ENCODE measurements around the gene ROR1.

- TF ChIP-seq CTCF (IDR thresholded peaks at IDR 0.05; ENCODE audit: extremely low read depth in 1 of 2, insufficient read depth in 1 of 2, low read depth in 1 of 2, low read length in 2 of 2), result no peak
- TF ChIP-seq POLR2AphosphoS5 (IDR thresholded peaks at IDR 0.05; ENCODE audit: insufficient read depth, low read depth, low read length), result no peak
- no peak for TF ChIP-seq FOS (IDR thresholded peaks at IDR 0.05; ENCODE audit: borderline replicate concordance, insufficient read depth, low read length)
These were observed 209.8 kb downstream of the ROR1 start for GRCh38 chr1:63983391-63984256.

All from endothelial cell of umbilical vein (primary cell).